SK-N-SH treated with all-trans-retinoic acid at 6 μM for 48 hours (cell line): ENCODE results near the gene SNAP25.

ENCODE experiments used
- ATAC-seq: fragments of 200-7000 bp; cut with Tn5 transposase; 3 replicates; pipeline ENCODE4 v1.9.1; 2020; ENCODE audit warnings: mild to moderate bottlenecking, moderate library complexity
- ARNTL ChIP-seq: fragments of 450-650 bp; formaldehyde crosslinking; IDR thresholded peaks from 2 replicates; pipeline ENCODE4 v1.5.0; 2020; ENCODE audit warnings: low read depth, mild to moderate bottlenecking, moderate library complexity, borderline replicate concordance
- BACH2 ChIP-seq: fragments of 250-450 bp; sonication (Bioruptor Pico); IDR thresholded peaks from 2 replicates; pipeline ENCODE4 v1.9.0; 2021; ENCODE audit warnings: mild to moderate bottlenecking, borderline replicate concordance
- CSDC2 ChIP-seq: fragments of 250-450 bp; sonication (Bioruptor Pico); IDR thresholded peaks from 2 replicates; pipeline ENCODE4 v1.5.0; 2020; ENCODE audit warnings: mild to moderate bottlenecking, moderate library complexity
- GLIS3 ChIP-seq: fragments of 250-450 bp; sonication (Bioruptor Pico); IDR thresholded peaks from 2 replicates; pipeline ENCODE4 v1.5.0; 2020; ENCODE audit warnings: mild to moderate bottlenecking, moderate library complexity
- ISL1 ChIP-seq: fragments of 250-450 bp; sonication (Bioruptor Pico); IDR thresholded peaks from 2 replicates; pipeline ENCODE4 v2.1.2; 2022; ENCODE audit warnings: mild to moderate bottlenecking, moderate library complexity
- PPARA ChIP-seq: fragments of 250-450 bp; sonication (Bioruptor Pico); IDR thresholded peaks from 2 replicates; pipeline ENCODE4 v1.5.0; 2020; ENCODE audit warnings: mild to moderate bottlenecking, borderline replicate concordance
- RARB ChIP-seq: fragments of 250-450 bp; sonication (Bioruptor Pico); IDR thresholded peaks from 2 replicates; pipeline ENCODE4 v1.8.0; 2021; ENCODE audit warnings: mild to moderate bottlenecking, moderate library complexity
- SNAI2 ChIP-seq: fragments of 250-450 bp; sonication (Bioruptor Pico); IDR thresholded peaks from 2 replicates; pipeline ENCODE4 v1.5.0; 2020; ENCODE audit warnings: mild to moderate bottlenecking, moderate library complexity
- TCF4 ChIP-seq: fragments of 250-450 bp; sonication (Bioruptor Pico); IDR thresholded peaks from 2 replicates; pipeline ENCODE4 v1.8.0; 2021; ENCODE audit warnings: mild to moderate bottlenecking, moderate library complexity, borderline replicate concordance
- TOX ChIP-seq: fragments of 250-450 bp; sonication (Bioruptor Pico); IDR thresholded peaks from 2 replicates; pipeline ENCODE4 v1.8.0; 2021; ENCODE audit warnings: mild to moderate bottlenecking, moderate library complexity, borderline replicate concordance
- ZC3H10 ChIP-seq: fragments of 250-450 bp; sonication (Bioruptor Pico); IDR thresholded peaks from 2 replicates; pipeline ENCODE4 v1.5.1; 2021; ENCODE audit warnings: mild to moderate bottlenecking, moderate library complexity
- ZFP3 ChIP-seq: fragments of 250-450 bp; sonication (Bioruptor Pico); IDR thresholded peaks from 2 replicates; pipeline ENCODE4 v1.5.0; 2020; ENCODE audit warnings: mild to moderate bottlenecking, moderate library complexity
- ZNF565 ChIP-seq: fragments of 450-650 bp; formaldehyde crosslinking; conservative IDR thresholded peaks from 2 replicates; pipeline ENCODE4 v1.5.0; 2020; ENCODE audit warnings: low read depth, mild to moderate bottlenecking, moderate library complexity
- ZNF70 ChIP-seq: fragments of 450-650 bp; formaldehyde crosslinking; IDR thresholded peaks from 2 replicates; pipeline ENCODE4 v1.5.0; 2020; ENCODE audit warnings: mild to moderate bottlenecking, moderate library complexity
- ZNF8 ChIP-seq: fragments of 450-650 bp; formaldehyde crosslinking; IDR thresholded peaks from 2 replicates; pipeline ENCODE4 v1.5.0; 2020; ENCODE audit warnings: mild to moderate bottlenecking, moderate library complexity
- TF ChIP-seq, protein P1 (sequence below): fragments of 250-450 bp; sonication (Bioruptor Pico); IDR thresholded peaks from 2 replicates; pipeline ENCODE4 v1.8.0; 2020; ENCODE audit warnings: mild to moderate bottlenecking, moderate library complexity, borderline replicate concordance
- TF ChIP-seq, protein P2 (sequence below): fragments of 250-450 bp; sonication (Bioruptor Pico); IDR thresholded peaks from 2 replicates; pipeline ENCODE4 v1.5.0; 2020; ENCODE audit warnings: mild to moderate bottlenecking, moderate library complexity
- TF ChIP-seq, protein P3 (sequence below): fragments of 250-450 bp; sonication (Bioruptor Pico); IDR thresholded peaks from 2 replicates; pipeline ENCODE4 v1.5.1; 2020; ENCODE audit warnings: low read depth, mild to moderate bottlenecking, moderate library complexity
- TF ChIP-seq, protein P4 (sequence below): fragments of 250-450 bp; sonication (Bioruptor Pico); IDR thresholded peaks from 2 replicates; pipeline ENCODE4 v1.5.1; 2021; ENCODE audit warnings: mild to moderate bottlenecking, moderate library complexity
- TF ChIP-seq, protein P5 (sequence below): fragments of 250-450 bp; sonication (Bioruptor Pico); IDR thresholded peaks from 2 replicates; pipeline ENCODE4 v1.8.0; 2021; ENCODE audit warnings: low read depth, mild to moderate bottlenecking, moderate library complexity, borderline replicate concordance

The SNAP25 gene

DNA sequence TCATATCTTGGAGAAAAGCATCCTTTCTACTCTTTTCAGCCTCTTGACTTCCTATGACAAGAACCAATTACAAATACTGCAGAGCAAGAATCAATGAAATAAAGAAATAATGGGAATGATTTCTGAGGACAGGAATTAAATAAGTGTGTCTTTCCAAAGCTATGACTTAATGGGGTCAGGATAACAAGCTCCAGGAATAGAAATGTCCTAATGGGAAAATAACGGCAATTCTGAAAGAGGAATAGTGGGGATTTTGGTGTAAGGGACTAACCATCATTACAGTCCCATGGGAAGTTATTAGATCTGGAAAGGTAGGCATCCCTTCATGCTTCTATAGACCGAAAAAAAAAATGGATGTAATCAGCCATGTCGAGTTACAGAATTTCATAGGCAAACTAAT lies 28.2 kb upstream of the SNAP25 start (continued):
- TF ChIP-seq BACH2 (no peak), SNAI2 (CRISPR knock-in tag) (no peak), ZC3H10 (CRISPR knock-in tag) (no peak), ZNF8 (no peak)
- TF ChIP-seq, all 23 proteins: peak for 0

DNA sequence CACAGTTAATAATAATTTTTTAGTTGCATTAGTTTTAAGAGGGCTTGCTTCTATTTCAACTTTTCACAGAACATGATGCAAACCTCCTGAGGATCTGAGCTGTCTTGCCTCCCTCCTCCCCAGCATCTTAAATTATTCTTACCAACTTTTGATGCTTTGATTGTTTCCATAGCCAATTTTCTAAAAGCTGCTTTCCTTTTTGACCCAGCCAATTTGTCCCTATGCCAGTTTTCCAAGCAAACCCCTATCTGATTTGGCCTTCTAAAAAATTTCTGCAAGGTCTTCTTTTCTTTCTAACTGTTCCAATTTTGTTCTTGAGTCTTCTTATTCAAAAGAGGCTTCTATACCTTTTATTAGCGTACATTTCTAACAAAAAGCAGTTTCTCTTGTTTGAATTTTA lies 26.5 kb upstream of the SNAP25 start:
- no peak for ATAC-seq
- TF ChIP-seq CSDC2 (CRISPR knock-in tag): no peak
- no peak for TF ChIP-seq PPARA (CRISPR knock-in tag)
- TF ChIP-seq, protein P1, sequence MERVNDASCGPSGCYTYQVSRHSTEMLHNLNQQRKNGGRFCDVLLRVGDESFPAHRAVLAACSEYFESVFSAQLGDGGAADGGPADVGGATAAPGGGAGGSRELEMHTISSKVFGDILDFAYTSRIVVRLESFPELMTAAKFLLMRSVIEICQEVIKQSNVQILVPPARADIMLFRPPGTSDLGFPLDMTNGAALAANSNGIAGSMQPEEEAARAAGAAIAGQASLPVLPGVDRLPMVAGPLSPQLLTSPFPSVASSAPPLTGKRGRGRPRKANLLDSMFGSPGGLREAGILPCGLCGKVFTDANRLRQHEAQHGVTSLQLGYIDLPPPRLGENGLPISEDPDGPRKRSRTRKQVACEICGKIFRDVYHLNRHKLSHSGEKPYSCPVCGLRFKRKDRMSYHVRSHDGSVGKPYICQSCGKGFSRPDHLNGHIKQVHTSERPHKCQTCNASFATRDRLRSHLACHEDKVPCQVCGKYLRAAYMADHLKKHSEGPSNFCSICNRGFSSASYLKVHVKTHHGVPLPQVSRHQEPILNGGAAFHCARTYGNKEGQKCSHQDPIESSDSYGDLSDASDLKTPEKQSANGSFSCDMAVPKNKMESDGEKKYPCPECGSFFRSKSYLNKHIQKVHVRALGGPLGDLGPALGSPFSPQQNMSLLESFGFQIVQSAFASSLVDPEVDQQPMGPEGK (CRISPR knock-in tag): no peak
- TF ChIP-seq, protein P2, sequence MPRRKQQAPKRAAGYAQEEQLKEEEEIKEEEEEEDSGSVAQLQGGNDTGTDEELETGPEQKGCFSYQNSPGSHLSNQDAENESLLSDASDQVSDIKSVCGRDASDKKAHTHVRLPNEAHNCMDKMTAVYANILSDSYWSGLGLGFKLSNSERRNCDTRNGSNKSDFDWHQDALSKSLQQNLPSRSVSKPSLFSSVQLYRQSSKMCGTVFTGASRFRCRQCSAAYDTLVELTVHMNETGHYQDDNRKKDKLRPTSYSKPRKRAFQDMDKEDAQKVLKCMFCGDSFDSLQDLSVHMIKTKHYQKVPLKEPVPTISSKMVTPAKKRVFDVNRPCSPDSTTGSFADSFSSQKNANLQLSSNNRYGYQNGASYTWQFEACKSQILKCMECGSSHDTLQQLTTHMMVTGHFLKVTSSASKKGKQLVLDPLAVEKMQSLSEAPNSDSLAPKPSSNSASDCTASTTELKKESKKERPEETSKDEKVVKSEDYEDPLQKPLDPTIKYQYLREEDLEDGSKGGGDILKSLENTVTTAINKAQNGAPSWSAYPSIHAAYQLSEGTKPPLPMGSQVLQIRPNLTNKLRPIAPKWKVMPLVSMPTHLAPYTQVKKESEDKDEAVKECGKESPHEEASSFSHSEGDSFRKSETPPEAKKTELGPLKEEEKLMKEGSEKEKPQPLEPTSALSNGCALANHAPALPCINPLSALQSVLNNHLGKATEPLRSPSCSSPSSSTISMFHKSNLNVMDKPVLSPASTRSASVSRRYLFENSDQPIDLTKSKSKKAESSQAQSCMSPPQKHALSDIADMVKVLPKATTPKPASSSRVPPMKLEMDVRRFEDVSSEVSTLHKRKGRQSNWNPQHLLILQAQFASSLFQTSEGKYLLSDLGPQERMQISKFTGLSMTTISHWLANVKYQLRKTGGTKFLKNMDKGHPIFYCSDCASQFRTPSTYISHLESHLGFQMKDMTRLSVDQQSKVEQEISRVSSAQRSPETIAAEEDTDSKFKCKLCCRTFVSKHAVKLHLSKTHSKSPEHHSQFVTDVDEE (CRISPR knock-in tag): no peak
- TF ChIP-seq ARNTL: no peak
- no peak for TF ChIP-seq TCF4 (CRISPR knock-in tag)
- no peak for TF ChIP-seq ZNF70 (CRISPR knock-in tag)
- no peak for TF ChIP-seq ISL1 (CRISPR knock-in tag)
- TF ChIP-seq BACH2: no peak
- no peak for TF ChIP-seq RARB
- TF ChIP-seq ZC3H10 (CRISPR knock-in tag): no peak

DNA sequence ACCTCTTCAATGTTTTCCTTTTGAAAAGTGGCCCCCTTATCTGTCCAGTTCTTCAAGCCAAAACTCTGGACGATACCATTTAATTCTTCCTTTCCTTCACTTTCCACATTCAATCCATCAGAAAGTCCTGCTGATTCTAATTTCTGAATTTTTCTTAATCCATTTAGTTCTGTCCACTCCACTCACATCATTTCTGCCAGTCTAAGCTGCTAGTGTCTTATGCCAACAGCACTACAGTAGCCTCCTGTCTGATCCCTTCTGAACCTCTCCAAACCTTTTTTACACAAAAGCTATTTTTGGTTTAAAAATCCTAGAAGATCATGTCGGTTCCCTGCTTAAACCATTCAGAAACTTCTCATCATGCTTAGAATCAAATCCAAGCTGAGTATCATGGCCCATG lies 24.5 kb upstream of the SNAP25 start:
- no peak for TF ChIP-seq ZNF8
- no peak for TF ChIP-seq ZNF565 (CRISPR knock-in tag)
- TF ChIP-seq SNAI2 (CRISPR knock-in tag): no peak
- no peak for TF ChIP-seq GLIS3 (CRISPR knock-in tag)
- TF ChIP-seq BACH2: no peak
- TF ChIP-seq, protein P3, sequence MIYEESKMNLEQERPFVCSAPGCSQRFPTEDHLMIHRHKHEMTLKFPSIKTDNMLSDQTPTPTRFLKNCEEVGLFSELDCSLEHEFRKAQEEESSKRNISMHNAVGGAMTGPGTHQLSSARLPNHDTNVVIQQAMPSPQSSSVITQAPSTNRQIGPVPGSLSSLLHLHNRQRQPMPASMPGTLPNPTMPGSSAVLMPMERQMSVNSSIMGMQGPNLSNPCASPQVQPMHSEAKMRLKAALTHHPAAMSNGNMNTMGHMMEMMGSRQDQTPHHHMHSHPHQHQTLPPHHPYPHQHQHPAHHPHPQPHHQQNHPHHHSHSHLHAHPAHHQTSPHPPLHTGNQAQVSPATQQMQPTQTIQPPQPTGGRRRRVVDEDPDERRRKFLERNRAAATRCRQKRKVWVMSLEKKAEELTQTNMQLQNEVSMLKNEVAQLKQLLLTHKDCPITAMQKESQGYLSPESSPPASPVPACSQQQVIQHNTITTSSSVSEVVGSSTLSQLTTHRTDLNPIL (CRISPR knock-in tag): no peak
- no peak for TF ChIP-seq ZNF70 (CRISPR knock-in tag)
- TF ChIP-seq, protein P2 (CRISPR knock-in tag): no peak
- no peak for TF ChIP-seq TOX (CRISPR knock-in tag)
- no peak for TF ChIP-seq CSDC2 (CRISPR knock-in tag)
- TF ChIP-seq TCF4 (CRISPR knock-in tag): no peak

DNA sequence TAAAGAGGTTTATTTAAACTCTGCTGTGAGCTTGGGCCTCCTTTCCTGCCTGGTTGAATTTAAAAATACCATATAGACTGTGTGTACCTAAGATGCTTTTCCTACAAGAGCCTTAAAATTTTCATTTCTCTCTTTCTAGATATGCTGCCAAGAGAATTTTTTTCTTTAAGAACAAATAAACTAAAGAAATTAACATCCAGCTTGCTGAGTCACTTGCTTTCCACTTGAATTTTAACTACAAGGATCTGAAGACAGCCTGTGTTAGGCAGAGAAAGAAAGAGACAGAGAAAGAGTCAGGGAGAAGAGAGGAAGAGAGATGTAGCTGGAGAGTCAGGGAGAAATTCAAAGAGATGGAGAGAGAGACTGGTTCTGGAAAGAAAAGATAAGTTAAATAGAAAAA lies 18.3 kb upstream of the SNAP25 start:
- no peak for ATAC-seq
- TF ChIP-seq TCF4 (CRISPR knock-in tag) (no peak), ZFP3 (CRISPR knock-in tag) (no peak), PPARA (CRISPR knock-in tag) (no peak), TOX (CRISPR knock-in tag) (no peak), RARB (no peak), ZNF8 (no peak), BACH2 (no peak), CSDC2 (CRISPR knock-in tag) (no peak), ZC3H10 (CRISPR knock-in tag) (no peak)
- TF ChIP-seq, protein P4, sequence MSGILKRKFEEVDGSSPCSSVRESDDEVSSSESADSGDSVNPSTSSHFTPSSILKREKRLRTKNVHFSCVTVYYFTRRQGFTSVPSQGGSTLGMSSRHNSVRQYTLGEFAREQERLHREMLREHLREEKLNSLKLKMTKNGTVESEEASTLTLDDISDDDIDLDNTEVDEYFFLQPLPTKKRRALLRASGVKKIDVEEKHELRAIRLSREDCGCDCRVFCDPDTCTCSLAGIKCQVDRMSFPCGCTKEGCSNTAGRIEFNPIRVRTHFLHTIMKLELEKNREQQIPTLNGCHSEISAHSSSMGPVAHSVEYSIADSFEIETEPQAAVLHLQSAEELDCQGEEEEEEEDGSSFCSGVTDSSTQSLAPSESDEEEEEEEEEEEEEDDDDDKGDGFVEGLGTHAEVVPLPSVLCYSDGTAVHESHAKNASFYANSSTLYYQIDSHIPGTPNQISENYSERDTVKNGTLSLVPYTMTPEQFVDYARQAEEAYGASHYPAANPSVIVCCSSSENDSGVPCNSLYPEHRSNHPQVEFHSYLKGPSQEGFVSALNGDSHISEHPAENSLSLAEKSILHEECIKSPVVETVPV (CRISPR knock-in tag): no peak
- TF ChIP-seq, protein P5, sequence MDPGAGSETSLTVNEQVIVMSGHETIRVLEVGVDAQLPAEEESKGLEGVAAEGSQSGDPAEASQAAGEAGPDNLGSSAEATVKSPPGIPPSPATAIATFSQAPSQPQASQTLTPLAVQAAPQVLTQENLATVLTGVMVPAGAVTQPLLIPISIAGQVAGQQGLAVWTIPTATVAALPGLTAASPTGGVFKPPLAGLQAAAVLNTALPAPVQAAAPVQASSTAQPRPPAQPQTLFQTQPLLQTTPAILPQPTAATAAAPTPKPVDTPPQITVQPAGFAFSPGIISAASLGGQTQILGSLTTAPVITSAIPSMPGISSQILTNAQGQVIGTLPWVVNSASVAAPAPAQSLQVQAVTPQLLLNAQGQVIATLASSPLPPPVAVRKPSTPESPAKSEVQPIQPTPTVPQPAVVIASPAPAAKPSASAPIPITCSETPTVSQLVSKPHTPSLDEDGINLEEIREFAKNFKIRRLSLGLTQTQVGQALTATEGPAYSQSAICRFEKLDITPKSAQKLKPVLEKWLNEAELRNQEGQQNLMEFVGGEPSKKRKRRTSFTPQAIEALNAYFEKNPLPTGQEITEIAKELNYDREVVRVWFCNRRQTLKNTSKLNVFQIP (CRISPR knock-in tag): no peak
- TF ChIP-seq, protein P2 (CRISPR knock-in tag): no peak

More for the DNA sequence above, 24.5 kb upstream of the SNAP25 start:
- ATAC-seq: no peak
